GM10248 (cell line): ENCODE results near the gene VAV2.

Source experiments
- CTCF ChIA-PET: fragments of 300-600 bp; sonication (Branson Sonifier 250); formaldehyde crosslinking; extraction: SDS; loops from one replicate; lab custom pipeline; 2021; ENCODE audit warnings: antibody characterized with exemption; lab: Yijun Ruan, JAX
- POLR2A ChIA-PET: fragments of 350-650 bp; sonication (Branson Sonifier 250); formaldehyde crosslinking; extraction: SDS; loops from one replicate; lab custom pipeline; 2020; ENCODE audit warnings: antibody characterized with exemption; lab: Yijun Ruan, JAX
- DNase-seq: peaks from one replicate; pipeline ENCODE4 v3.0.0; 2012; ENCODE audit errors: extremely low spot score
- TF ChIP-seq, protein P1 (sequence below): IDR thresholded peaks from 2 replicates; pipeline ENCODE4 v1.5.1; 2012; ENCODE audit warnings: mild to moderate bottlenecking, low read depth; ENCODE audit errors: extremely low read depth, missing control alignments, control extremely low read depth

Gene VAV2

DNA sequence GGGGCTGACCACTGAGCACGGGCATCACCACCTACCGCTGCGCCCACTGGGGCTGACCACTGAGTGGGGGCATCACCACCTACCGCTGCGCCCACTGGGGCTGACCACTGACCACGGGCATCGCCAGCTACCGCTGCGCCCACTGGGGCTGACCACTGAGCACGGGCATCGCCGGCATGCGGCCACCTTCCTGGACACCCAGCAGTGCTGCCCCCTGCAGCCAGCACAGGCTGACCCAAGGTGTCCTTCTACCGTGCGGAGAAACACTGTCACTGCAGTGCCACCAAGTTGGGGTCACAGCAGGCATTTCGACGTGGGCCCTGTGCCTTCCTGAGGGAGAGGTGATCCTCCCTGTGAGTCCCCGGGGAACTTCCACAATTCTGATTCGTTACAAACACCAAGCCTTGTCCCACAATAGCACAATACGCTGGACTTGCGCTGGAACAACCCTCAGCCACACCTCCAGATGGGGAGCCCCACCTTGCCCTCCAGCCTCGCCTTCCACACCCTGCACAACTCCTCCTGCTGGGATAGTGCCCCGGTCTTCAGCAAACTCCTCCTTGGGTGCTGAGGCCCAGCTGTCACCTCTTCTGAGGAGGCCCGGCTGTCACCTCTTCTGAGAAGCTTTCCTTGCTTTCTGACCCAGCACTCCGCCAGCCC lies 163.7 kb downstream of the VAV2 start:
- TF ChIP-seq, protein P1, sequence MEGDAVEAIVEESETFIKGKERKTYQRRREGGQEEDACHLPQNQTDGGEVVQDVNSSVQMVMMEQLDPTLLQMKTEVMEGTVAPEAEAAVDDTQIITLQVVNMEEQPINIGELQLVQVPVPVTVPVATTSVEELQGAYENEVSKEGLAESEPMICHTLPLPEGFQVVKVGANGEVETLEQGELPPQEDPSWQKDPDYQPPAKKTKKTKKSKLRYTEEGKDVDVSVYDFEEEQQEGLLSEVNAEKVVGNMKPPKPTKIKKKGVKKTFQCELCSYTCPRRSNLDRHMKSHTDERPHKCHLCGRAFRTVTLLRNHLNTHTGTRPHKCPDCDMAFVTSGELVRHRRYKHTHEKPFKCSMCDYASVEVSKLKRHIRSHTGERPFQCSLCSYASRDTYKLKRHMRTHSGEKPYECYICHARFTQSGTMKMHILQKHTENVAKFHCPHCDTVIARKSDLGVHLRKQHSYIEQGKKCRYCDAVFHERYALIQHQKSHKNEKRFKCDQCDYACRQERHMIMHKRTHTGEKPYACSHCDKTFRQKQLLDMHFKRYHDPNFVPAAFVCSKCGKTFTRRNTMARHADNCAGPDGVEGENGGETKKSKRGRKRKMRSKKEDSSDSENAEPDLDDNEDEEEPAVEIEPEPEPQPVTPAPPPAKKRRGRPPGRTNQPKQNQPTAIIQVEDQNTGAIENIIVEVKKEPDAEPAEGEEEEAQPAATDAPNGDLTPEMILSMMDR = no peak
- ChIA-PET CTCF (interaction anchor here (0.8 kb wide), 1 partner anchor 165 kb away, joined by 5 read pairs; no protein-coding TSS in a partner anchor), POLR2A (no interaction called here)
- no peak for DNase-seq

DNA sequence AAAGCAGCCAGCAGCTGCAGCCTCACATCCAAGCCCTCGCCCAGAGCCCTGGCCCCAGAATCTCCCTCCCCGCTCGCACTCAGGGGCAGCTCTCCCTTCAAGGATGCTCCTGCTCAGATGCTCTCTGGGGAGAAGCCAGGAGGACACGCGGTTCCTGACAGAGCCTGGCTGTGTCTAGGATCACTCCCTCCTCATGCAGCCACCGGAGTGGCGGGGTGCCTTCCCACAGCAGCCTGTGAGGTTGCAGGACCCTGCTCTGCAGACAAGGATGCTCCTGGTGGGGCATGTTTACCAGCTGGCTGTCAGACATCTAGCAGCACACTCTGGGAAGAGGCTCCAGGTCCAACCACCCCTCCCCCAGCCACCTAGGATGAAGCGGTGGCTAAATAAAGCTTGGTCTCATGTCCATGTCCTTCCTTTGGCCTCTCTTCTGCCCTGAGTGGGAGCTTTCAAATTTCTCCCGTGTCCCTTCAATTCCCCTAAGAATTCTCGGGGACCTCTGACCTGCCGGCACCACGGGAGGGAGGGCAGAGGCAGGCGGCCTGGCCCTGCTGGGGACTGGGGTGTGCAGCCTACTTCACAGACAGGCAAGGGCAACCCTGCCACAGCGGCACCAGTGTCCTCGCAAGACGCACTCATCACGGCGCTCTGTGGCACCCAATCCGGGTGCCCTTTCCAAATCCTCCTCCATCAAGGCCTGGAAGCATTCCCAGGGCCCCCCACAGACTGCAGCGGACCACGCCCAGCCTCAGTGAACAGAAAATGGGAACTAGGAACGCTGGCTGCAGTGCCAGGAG lies 165.6 kb downstream of the VAV2 start:
- POLR2A ChIA-PET = no interaction called here
- DNase-seq = no peak
- CTCF ChIA-PET = interaction anchor here (1.0 kb wide), 1 partner anchor 167 kb away, joined by 3 read pairs; no protein-coding TSS in a partner anchor
- TF ChIP-seq, protein P1 = no peak

DNA sequence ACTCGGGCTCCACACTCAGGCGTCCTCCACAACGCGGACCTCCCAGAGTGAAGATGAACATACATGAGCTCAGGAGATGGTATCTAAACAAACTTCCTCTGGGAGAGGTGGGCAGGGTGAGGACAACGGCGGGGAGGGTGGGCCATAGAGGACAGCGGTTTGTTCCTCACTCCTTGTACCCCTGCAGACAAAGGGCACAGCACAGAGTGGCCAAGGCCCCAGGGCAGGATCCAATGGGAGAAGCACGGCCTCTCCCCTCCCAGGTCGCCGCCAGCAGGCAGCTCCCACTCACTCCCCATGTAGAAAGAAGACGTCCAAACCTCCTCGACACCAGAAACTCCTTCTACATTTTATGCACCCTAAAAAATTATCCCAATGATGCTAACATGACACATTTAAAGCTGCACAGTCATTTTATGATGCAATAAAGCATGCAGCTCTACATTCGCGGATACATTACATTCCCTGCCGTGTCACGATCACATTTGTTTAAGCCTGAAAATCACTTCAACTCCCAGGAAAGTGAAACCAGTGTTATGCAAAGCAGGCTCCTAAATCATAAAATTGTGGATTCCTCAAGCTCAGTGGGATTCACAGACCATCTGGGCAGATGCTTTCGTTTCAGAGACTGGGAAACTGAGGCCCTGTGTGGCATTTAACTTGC lies 166.4 kb downstream of the VAV2 start:
- ChIA-PET POLR2A (no interaction called here), CTCF (interaction anchor here (1.0 to 1.2 kb wide), 2 partner anchors 13 to 168 kb away, joined by 3 read pairs; no protein-coding TSS in a partner anchor)
- no peak for DNase-seq
- TF ChIP-seq, protein P1 = no peak

DNA sequence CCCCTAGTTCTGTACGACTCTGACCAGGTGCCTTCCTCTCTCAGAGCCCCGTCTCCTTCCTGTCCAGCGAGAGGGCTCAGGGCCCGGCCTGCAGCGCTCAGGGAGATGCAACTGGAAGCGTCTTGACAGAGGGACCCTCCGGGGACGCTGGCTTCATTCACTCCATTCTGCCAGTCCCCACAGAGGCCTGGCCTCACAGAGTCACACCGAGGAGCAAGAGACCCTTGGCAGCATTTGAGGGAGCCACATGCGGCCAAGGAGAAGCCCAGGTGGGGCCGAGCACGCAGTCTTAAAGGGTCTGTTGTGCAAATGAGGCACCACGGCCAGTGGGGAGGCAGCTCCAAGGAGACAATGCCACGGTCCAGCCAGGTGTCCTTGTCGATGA lies 167.3 kb downstream of the VAV2 start:
- no peak for DNase-seq
- ChIA-PET POLR2A (interaction anchor here (1.0 kb wide), 1 partner anchor 15 kb away, joined by 5 read pairs; no protein-coding TSS in a partner anchor), CTCF (interaction anchor here (1.2 kb wide), 1 partner anchor 14 kb away, joined by 3 read pairs; no protein-coding TSS in a partner anchor)
- TF ChIP-seq, protein P1 = no peak

DNA sequence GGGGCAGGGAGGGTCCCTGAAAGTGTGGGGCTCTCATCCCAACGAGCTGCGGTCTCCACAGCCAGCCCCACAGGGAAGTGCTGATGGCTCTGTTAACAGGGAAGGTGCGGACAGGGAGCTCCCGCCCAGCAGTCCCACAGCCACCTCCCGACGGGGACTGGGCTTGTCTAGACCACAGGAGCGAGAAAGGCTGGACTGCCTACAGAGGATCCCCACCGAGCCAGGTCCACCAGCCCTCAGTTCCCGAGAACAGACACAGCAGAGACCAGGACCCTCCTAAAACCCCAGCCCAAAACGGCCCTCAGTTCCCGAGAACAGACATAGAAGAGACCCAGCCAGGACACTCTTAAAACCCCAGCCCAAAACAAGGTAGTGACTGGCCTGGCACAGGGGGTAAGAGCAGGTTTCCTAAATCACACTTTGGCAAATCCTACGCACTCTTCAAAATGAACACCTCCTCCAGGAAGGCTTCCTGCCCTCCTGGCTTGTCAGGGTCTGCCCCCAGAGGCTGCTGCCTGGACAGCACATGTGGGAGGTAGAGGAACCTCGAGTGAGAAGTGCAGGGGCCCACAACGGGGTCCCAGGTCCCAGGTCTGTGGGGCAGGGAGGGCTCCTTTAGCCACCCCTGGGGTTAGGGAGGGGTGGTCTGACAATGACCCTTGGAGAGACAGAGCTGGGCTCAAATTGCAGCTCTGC lies 167.9 kb downstream of the VAV2 start:
- CTCF ChIA-PET = interaction anchor here (1.0 to 1.6 kb wide), 2 partner anchors 9 to 129 kb away, joined by 3 read pairs; no protein-coding TSS in a partner anchor
- TF ChIP-seq, protein P1 = peak; percentile 4
- POLR2A ChIA-PET = interaction anchor here (1.0 kb wide), 1 partner anchor 15 kb away, joined by 5 read pairs; no protein-coding TSS in a partner anchor
- DNase-seq = no peak
